Measurements from ENCODE around the gene NEK7.

GRCh38 chr1:198174297-198174696, 17.5 kb downstream of the NEK7 start:
- no peak for TF ChIP-seq CTCF (IDR thresholded peaks at IDR 0.05; ENCODE audit: low read depth, low read length)
- TF ChIP-seq EZH2phosphoT487 (IDR thresholded peaks at IDR 0.05; ENCODE audit: low read depth), result no peak

All from OCI-LY3 (cell line).